IPS-20b (cell line): Measurements from ENCODE around the gene METTL3.
A peak's percentile ranks its signal among the peaks of the same experiment; 100 is the strongest.

Experiments used
- H3K27ac ChIP-seq: one replicate; pipeline ENCODE4 v1.5.1; 2013; ENCODE audit warnings: low read length
- H3K27me3 ChIP-seq: 2 replicates; pipeline ENCODE4 v1.6.1; 2013; ENCODE audit warnings: mild to moderate bottlenecking, low read length, inconsistent platforms; ENCODE audit not compliant: insufficient read depth
- H3K36me3 ChIP-seq: 2 replicates; pipeline ENCODE4 v1.6.1; 2013; ENCODE audit warnings: low read depth, mild to moderate bottlenecking, inconsistent platforms, low read length, moderate library complexity; ENCODE audit not compliant: insufficient read depth
- H3K4me1 ChIP-seq: 2 replicates; pipeline ENCODE4 v1.6.1; 2013; ENCODE audit warnings: mild to moderate bottlenecking, control low read depth, inconsistent platforms, low read length, moderate library complexity; ENCODE audit not compliant: insufficient read depth
- H3K4me3 ChIP-seq: 2 replicates; pipeline ENCODE4 v1.5.1; 2013; ENCODE audit warnings: mild to moderate bottlenecking, low read length, inconsistent platforms
- H3K9ac ChIP-seq: 2 replicates; pipeline ENCODE4 v1.6.1; 2013; ENCODE audit warnings: low read depth, mild to moderate bottlenecking, inconsistent platforms, low read length, moderate library complexity
- H3K9me3 ChIP-seq: 2 replicates; pipeline ENCODE4 v1.6.1; 2013; ENCODE audit warnings: mild to moderate bottlenecking, low read depth, low read length, inconsistent platforms; ENCODE audit not compliant: insufficient read depth

The METTL3 gene

DNA sequence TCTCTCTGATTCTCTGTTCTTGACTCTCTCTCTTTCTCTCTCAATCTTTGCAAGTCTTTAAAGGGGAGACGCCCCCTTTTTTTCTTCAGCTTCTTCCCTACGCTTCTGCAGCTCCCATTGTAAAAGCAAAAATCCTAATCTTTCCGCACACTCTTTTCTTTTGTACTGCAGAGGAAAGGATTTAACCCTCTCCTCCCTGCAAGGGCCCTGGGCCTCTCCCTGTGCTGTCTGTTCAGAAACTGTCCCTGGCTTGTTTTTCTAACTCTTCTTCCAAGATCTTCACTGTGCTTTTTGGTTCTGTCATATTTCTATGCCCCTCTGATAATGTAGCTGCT lies 25.9 kb upstream of the METTL3 start:
- Histone ChIP-seq H3K9me3 (no peaks in the 10 kb centered on the region), H3K4me3 (peak overlapping the region; percentile 94), H3K36me3 (peaks cover 2% of the 10 kb centered on the region; the same call in 1 of the 2 replicates), H3K27me3 (no peaks in the 10 kb centered on the region), H3K27ac (peak overlapping the region; percentile 96), H3K4me1 (peaks cover 38% of the 10 kb centered on the region), H3K9ac (peak overlapping the region; percentile 96)

- Histone ChIP-seq H3K4me1 (peaks cover 34% of the 10 kb centered on the region), H3K36me3 (peaks cover 5% of the 10 kb centered on the region; the same call in 1 of the 2 replicates), H3K4me3 (peak overlapping the region; percentile 94), H3K9ac (peak overlapping the region; percentile 96), H3K27me3 (no peaks in the 10 kb centered on the region), H3K9me3 (no peaks in the 10 kb centered on the region), H3K27ac (peak overlapping the region; percentile 96)
Measured at GRCh38 chr14:21536418-21537089, 25.4 kb upstream of the METTL3 start.

- H3K36me3 ChIP-seq = peaks cover 9% of the 10 kb centered on the region; the same call in 1 of the 2 replicates
- peak overlapping the region; percentile 96 for H3K9ac ChIP-seq
- H3K4me1 ChIP-seq = peaks cover 37% of the 10 kb centered on the region
- no peaks in the 10 kb centered on the region for H3K9me3 ChIP-seq
- peak overlapping the region; percentile 94 for H3K4me3 ChIP-seq
- no peaks in the 10 kb centered on the region for H3K27me3 ChIP-seq
- H3K27ac ChIP-seq = peak overlapping the region; percentile 96
Measured at GRCh38 chr14:21535545-21536417, 24.6 kb upstream of the METTL3 start.

DNA sequence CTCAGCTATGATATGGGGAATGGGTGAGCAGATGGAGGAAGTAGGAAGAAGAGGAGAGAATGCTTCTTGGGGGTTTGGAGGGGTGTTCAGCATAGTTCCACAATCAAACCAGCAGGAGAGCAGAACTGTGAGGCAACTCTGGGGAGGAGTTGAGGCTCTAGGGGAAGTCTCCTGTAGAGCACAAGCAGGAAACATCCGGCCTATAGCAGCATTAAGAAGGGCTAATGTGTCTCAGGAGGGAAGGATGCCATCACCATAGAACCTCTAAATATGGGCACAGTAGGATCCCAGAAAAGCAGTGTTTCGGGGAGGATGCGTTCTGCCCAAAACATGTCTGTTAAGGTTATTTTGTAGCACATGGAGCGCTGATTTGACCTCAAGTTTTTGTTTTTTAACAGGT lies 23.4 kb upstream of the METTL3 start:
- Histone ChIP-seq H3K4me1 (peaks cover 41% of the 10 kb centered on the region), H3K36me3 (peaks cover 16% of the 10 kb centered on the region; the same call in 1 of the 2 replicates), H3K9ac (peak overlapping the region; percentile 96; the same call in 1 of the 2 replicates), H3K27me3 (no peaks in the 10 kb centered on the region), H3K27ac (peak overlapping the region; percentile 68), H3K9me3 (no peaks in the 10 kb centered on the region), H3K4me3 (peak overlapping the region; percentile 94)

GRCh38 chr14:21533294-21533693 lies 22.2 kb upstream of the METTL3 start:
- H3K4me3 ChIP-seq = peak overlapping the region; percentile 24; the same call in 1 of the 2 replicates
- H3K9ac ChIP-seq = peak overlapping the region; percentile 96; the same call in 1 of the 2 replicates
- H3K27me3 ChIP-seq = no peaks in the 10 kb centered on the region

DNA sequence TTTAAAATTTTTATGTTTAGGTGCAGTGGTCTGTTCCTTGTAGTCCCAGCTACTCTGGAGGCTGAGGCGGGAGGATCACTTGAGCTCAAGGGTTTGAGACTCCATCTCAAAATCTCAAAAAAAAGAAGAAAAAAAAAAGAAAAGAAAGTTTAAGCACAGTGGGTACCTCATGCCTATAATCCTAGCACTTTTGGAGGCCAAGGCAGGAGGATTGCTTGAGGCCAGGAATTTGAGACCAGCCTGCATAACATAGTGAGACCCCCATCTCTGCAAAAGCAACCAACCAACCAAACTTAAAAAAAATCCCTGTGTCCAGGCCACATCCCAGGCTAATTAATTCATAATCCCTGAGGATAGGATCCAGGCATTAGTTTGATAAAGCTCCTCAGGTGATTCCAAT lies 18.4 kb upstream of the METTL3 start:
- peak overlapping the region; percentile 88; the same call in 1 of the 2 replicates for H3K9ac ChIP-seq
- H3K4me1 ChIP-seq = peaks cover 58% of the 10 kb centered on the region
- no peaks in the 10 kb centered on the region for H3K9me3 ChIP-seq
- no peak overlapping the region for H3K4me3 ChIP-seq
- peaks cover 42% of the 10 kb centered on the region for H3K36me3 ChIP-seq
- H3K27me3 ChIP-seq = no peaks in the 10 kb centered on the region
- peak overlapping the region; percentile 43 for H3K27ac ChIP-seq

More at GRCh38 chr14:21533294-21533693, 22.2 kb upstream of the METTL3 start:
- no peaks in the 10 kb centered on the region for H3K9me3 ChIP-seq
- H3K36me3 ChIP-seq = peaks cover 29% of the 10 kb centered on the region; the same call in 1 of the 2 replicates
- peaks cover 41% of the 10 kb centered on the region for H3K4me1 ChIP-seq
- peak overlapping the region; percentile 81 for H3K27ac ChIP-seq

GRCh38 chr14:21528381-21529348 lies 17.5 kb upstream of the METTL3 start:
- peak overlapping the region; percentile 88; the same call in 1 of the 2 replicates for H3K9ac ChIP-seq
- peaks cover 60% of the 10 kb centered on the region for H3K4me1 ChIP-seq
- no peaks in the 10 kb centered on the region for H3K27me3 ChIP-seq
- peak overlapping the region; percentile 43 for H3K27ac ChIP-seq
- H3K4me3 ChIP-seq = peak overlapping the region; percentile 40; the same call in 1 of the 2 replicates
- no peaks in the 10 kb centered on the region for H3K9me3 ChIP-seq
- H3K36me3 ChIP-seq = peaks cover 51% of the 10 kb centered on the region

DNA sequence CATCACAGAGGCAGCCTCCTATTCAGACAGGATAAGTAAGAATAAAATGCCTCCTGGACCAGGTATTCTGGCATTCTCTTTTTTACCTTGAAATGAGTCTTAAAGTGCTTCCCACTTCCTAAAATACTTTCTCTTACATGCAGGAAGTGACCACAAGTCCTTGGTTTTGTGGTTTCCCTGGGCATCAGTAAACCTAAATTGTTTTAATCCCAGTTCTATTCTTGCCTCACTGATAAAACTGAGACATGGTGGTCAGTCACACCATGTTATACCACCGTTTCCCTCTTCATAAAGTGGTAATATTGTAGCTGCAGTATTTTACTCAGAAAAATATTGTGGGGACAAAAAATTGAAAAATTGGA lies 16.2 kb upstream of the METTL3 start:
- H3K9ac ChIP-seq = peak overlapping the region; percentile 88; the same call in 1 of the 2 replicates
- H3K9me3 ChIP-seq = no peaks in the 10 kb centered on the region
- H3K27me3 ChIP-seq = no peaks in the 10 kb centered on the region
- peaks cover 64% of the 10 kb centered on the region for H3K36me3 ChIP-seq
- peaks cover 52% of the 10 kb centered on the region for H3K4me1 ChIP-seq
- peak overlapping the region; percentile 96 for H3K27ac ChIP-seq
- peak overlapping the region; percentile 86 for H3K4me3 ChIP-seq

GRCh38 chr14:21526672-21527317 lies 15.7 kb upstream of the METTL3 start:
- peak overlapping the region; percentile 88 for H3K9ac ChIP-seq
- peak overlapping the region; percentile 96 for H3K27ac ChIP-seq
- peaks cover 52% of the 10 kb centered on the region for H3K4me1 ChIP-seq
- peaks cover 65% of the 10 kb centered on the region for H3K36me3 ChIP-seq
- H3K9me3 ChIP-seq = no peaks in the 10 kb centered on the region
- no peaks in the 10 kb centered on the region for H3K27me3 ChIP-seq
- peak overlapping the region; percentile 86 for H3K4me3 ChIP-seq

DNA sequence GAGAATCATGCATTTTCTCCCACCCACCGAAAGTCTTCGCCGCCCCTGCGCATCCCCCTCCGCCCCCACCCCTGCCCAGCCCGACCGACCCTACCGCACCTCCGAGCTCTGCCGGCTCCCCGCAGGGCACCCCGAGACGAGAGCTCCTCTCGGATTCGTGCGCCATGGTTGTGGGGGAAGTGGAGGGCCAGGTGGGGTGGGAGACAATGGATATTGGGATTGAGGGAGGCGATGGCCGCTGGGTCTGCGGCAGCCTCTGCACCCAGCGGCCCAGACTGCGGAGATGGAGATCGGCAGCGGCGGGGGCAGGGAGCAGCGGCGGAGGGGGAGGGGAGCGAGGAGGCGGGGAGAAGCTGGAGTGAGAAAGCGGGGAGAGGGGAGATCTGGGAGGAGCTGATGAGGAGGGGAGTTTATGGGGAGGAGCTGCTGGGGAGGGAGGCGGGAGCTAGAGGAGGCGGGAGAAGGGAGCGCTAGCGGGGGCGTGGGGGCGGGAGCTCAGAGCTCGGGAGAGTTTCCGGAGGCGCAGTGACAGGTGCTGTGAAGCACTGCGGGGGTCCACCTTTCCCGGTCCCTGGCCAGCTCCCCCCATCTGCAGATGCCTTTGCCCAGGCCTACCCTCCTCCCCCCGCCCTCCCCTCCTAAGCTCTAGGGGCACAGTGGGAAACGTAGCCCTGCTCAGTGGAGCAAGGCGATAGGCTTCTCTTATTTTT lies 15.0 kb upstream of the METTL3 start, which contains the start of gene SALL2:
SALL2 (minus strand) TSS at position 385 of the 710 bp plus-strand sequence; CDS start at position 166, 219 bp downstream.
- Histone ChIP-seq H3K4me1 (peaks cover 52% of the 10 kb centered on the region), H3K27ac (peak within 1 kb of the TSS; percentile 96), H3K36me3 (peaks cover 70% of the 10 kb centered on the region), H3K9ac (peak within 1 kb of the TSS; percentile 89), H3K9me3 (no peaks in the 10 kb centered on the region), H3K4me3 (peak within 1 kb of the TSS; percentile 86), H3K27me3 (no peaks in the 10 kb centered on the region)
